A673 (cell line): ENCODE results near the gene CAMKK2. TPM values are rescaled to one million over a fixed set of nuclear protein-coding genes. Genes with fewer than 3 reads are reported as not detected.

Source experiments
- BruUV-seq: library from RNA; stranded (reverse); fragments of 400-500 nt; replicated peaks from 2 replicates; lab custom pipeline; 2021; lab: Mats Ljungman, UMichigan
- CTCF ChIA-PET: fragments of 300-600 bp; sonication (Branson Sonifier 250); formaldehyde crosslinking; loops from one replicate; lab custom pipeline; 2022; ENCODE audit warnings: antibody characterized with exemption; lab: Charles Lee
- POLR2A ChIA-PET: fragments of 300-600 bp; sonication (Branson Sonifier 250); formaldehyde crosslinking; loops from one replicate; lab custom pipeline; 2022; ENCODE audit warnings: antibody characterized with exemption; ENCODE audit not compliant: low non-redundant PET; lab: Charles Lee
- DNase-seq: peaks from one replicate; pipeline ENCODE4 v3.0.0-alpha.2; 2015; ENCODE audit warnings: low spot score
- H3K27ac ChIP-seq: fragments of 200-600 bp; sonication (generic); 2 replicates; pipeline ENCODE4 v1.5.1; 2016; ENCODE audit warnings: mixed run types, low read depth, mild to moderate bottlenecking, mixed read lengths, antibody characterized with exemption, low read length; ENCODE audit not compliant: poor library complexity, severe bottlenecking
- H3K27me3 ChIP-seq: fragments of 200-600 bp; sonication (generic); replicated peaks from 2 replicates; pipeline ENCODE4 v1.6.1; 2017; ENCODE audit warnings: mixed run types, low read depth, mild to moderate bottlenecking, mixed read lengths, antibody characterized with exemption, low read length; ENCODE audit not compliant: insufficient read depth, poor library complexity
- H3K36me3 ChIP-seq: fragments of 200-600 bp; sonication (generic); 2 replicates; pipeline ENCODE4 v1.6.1; 2016; ENCODE audit warnings: mixed run types, mild to moderate bottlenecking, mixed read lengths, antibody characterized with exemption, low read length; ENCODE audit not compliant: insufficient read depth, poor library complexity, severe bottlenecking
- H3K4me1 ChIP-seq: fragments of 200-600 bp; sonication (generic); 2 replicates; pipeline ENCODE4 v1.6.1; 2017; ENCODE audit warnings: mixed run types, mild to moderate bottlenecking, mixed read lengths, antibody characterized with exemption, low read length; ENCODE audit not compliant: insufficient read depth, poor library complexity, severe bottlenecking
- H3K4me3 ChIP-seq: fragments of 200-600 bp; sonication (generic); 2 replicates; pipeline ENCODE4 v1.5.1; 2016; ENCODE audit warnings: low read depth, mixed run types, mild to moderate bottlenecking, mixed read lengths, low read length; ENCODE audit not compliant: poor library complexity, severe bottlenecking
- H3K9me3 ChIP-seq: fragments of 200-600 bp; sonication (generic); 2 replicates; pipeline ENCODE4 v1.6.1; 2016; ENCODE audit warnings: mixed run types, low read depth, mild to moderate bottlenecking, mixed read lengths, antibody characterized with exemption, low read length; ENCODE audit not compliant: poor library complexity, severe bottlenecking
- CTCF ChIP-seq: fragments of 300-800, 200-600 bp; sonication (generic); conservative IDR thresholded peaks from 2 replicates; pipeline ENCODE4 v1.5.1; 2017; ENCODE audit warnings: low read depth, mild to moderate bottlenecking, antibody characterized with exemption, low read length, moderate library complexity, mixed read lengths
- EZH2 ChIP-seq: fragments of 200-600 bp; sonication (generic); IDR thresholded peaks from 2 replicates; pipeline ENCODE4 v1.6.1; 2017; ENCODE audit warnings: borderline replicate concordance, low read depth, mild to moderate bottlenecking, mixed read lengths, antibody characterized with exemption, low read length; ENCODE audit not compliant: poor library complexity, severe bottlenecking
- intact Hi-C: fragments of 100-400 bp; cut with micrococcal nuclease; formaldehyde crosslinking; loops from one replicate; pipeline ENCODE4 v1.10.0; 2022; ENCODE audit not compliant: unreplicated experiment
- total RNA-seq: library from RNA; stranded (reverse); gene quantifications from 2 replicates; pipeline ENCODE4 v1.2.3, GENCODE V29; 2021

CAMKK2 gene
- total RNA-seq, 1 experiment from 2014 or later, result 33.0 TPM

- H3K4me3 ChIP-seq, result no peak overlapping the region
- BruUV-seq, result no TSS peak
- no peak overlapping the region for H3K27ac ChIP-seq
- TF ChIP-seq EZH2 (no peak), CTCF (no peak)
- no peak for DNase-seq
- intact Hi-C loops, result no loop called here
- peaks cover 7% of the 10 kb centered on the region for H3K36me3 ChIP-seq
- H3K4me1 ChIP-seq, result no peaks in the 10 kb centered on the region
- H3K9me3 ChIP-seq, result no peaks in the 10 kb centered on the region
- POLR2A ChIA-PET, result no interaction called here
- no peaks in the 10 kb centered on the region for H3K27me3 ChIP-seq
- CTCF ChIA-PET, result no interaction called here
Measured at GRCh38 chr12:121237415-121237814, 59.1 kb downstream of the CAMKK2 start.

DNA sequence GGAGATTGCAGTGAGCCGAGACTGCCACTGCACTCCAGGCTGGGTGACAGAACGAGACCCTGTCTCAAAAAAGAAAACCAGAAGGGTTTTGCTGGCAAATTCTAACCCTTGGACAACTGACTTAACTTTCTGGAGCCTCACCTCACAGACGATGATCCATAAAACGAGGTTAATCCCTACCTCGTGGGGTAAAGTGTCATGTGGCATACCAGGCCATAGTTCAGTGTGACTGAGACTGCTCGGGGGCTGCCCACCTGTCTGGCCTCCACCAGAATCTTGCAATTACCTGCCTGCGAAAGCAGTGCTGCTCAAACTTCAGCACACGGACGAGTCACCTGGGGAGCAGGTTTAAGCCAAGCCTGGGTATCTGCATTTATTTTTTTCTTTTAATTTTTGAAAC, 59.7 kb downstream of the CAMKK2 start:
- ChIA-PET POLR2A (no interaction called here), CTCF (no interaction called here)
- Histone ChIP-seq H3K9me3 (no peaks in the 10 kb centered on the region), H3K4me3 (no peak overlapping the region), H3K27ac (no peak overlapping the region), H3K36me3 (peaks cover 7% of the 10 kb centered on the region), H3K4me1 (no peaks in the 10 kb centered on the region), H3K27me3 (no peaks in the 10 kb centered on the region)
- intact Hi-C loops, result no loop called here
- DNase-seq, result no peak
- TF ChIP-seq CTCF (no peak), EZH2 (no peak)
- no TSS peak for BruUV-seq

DNA sequence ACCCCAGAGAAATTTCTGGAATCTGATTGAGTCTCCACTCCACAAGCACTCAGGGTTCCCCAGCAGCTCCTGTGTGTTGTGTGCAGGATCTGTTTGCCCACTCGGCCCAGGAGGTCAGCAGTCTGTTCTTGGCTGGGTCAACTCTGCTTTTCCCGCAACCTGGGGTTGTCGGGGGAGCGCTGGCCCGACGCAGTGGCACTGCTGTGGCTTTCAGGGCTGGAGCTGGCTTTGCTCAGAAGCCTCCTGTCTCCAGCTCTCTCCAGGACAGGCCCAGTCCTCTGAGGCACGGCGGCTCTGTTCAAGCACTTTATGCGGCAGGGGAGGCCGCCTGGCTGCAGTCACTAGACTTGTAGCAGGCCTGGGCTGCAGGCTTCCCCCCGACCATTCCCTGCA, 62.9 kb downstream of the CAMKK2 start:
- Histone ChIP-seq H3K4me3 (no peak overlapping the region), H3K36me3 (peaks cover 7% of the 10 kb centered on the region), H3K9me3 (no peaks in the 10 kb centered on the region), H3K4me1 (no peaks in the 10 kb centered on the region), H3K27ac (no peak overlapping the region), H3K27me3 (no peaks in the 10 kb centered on the region)
- DNase-seq, result no peak
- TF ChIP-seq EZH2 (no peak), CTCF (no peak)
- CTCF ChIA-PET, result no interaction called here
- POLR2A ChIA-PET, result no interaction called here
- intact Hi-C loops, result no loop called here
- BruUV-seq, result no TSS peak
